H9 (cell line): ENCODE data around the gene ZNFX1. TPM values are rescaled to one million over a fixed set of nuclear protein-coding genes. Genes with fewer than 3 reads are reported as not detected.
A peak's percentile ranks its signal among the peaks of the same experiment; 100 is the strongest.

Experiments
- DNase-seq: peaks from one replicate; pipeline ENCODE4 v3.0.0-alpha.2; 2017
- H2AFZ ChIP-seq: one replicate; pipeline ENCODE4 v1.6.1; 2013; ENCODE audit warnings: mild to moderate bottlenecking, low read length, control low read depth, moderate library complexity
- H2AK5ac ChIP-seq: 2 replicates; pipeline ENCODE4 v1.6.1; 2013; ENCODE audit warnings: low read length, control low read depth, mixed read lengths; ENCODE audit not compliant: insufficient read length
- H2BK120ac ChIP-seq: one replicate; pipeline ENCODE4 v1.6.1; 2013; ENCODE audit warnings: low read depth, mild to moderate bottlenecking, low read length, control low read depth, inconsistent platforms; ENCODE audit not compliant: poor library complexity, severe bottlenecking
- H2BK12ac ChIP-seq: 2 replicates; pipeline ENCODE4 v1.6.1; 2013; ENCODE audit warnings: low read length, control low read depth, mixed read lengths, low read depth; ENCODE audit not compliant: insufficient read length
- H2BK15ac ChIP-seq: 2 replicates; pipeline ENCODE4 v1.6.1; 2013; ENCODE audit warnings: low read depth, low read length, control low read depth
- H2BK20ac ChIP-seq: one replicate; pipeline ENCODE4 v1.6.1; 2013; ENCODE audit warnings: low read depth, mild to moderate bottlenecking, low read length, control low read depth, inconsistent platforms; ENCODE audit not compliant: poor library complexity, severe bottlenecking
- H2BK5ac ChIP-seq: 2 replicates; pipeline ENCODE4 v1.6.1; 2013; ENCODE audit warnings: low read length, control low read depth, mixed read lengths; ENCODE audit not compliant: insufficient read length
- H3K14ac ChIP-seq: 2 replicates; pipeline ENCODE4 v1.6.1; 2013; ENCODE audit warnings: low read length, control low read depth; ENCODE audit not compliant: insufficient read depth
- H3K18ac ChIP-seq: 2 replicates; pipeline ENCODE4 v1.6.1; 2013; ENCODE audit warnings: low read depth, mild to moderate bottlenecking, mixed read lengths, low read length, control low read depth; ENCODE audit not compliant: insufficient read length
- H3K23ac ChIP-seq: 2 replicates; pipeline ENCODE4 v1.6.1; 2013; ENCODE audit warnings: low read length, control low read depth, mixed read lengths, low read depth; ENCODE audit not compliant: insufficient read length
- H3K23me2 ChIP-seq: 2 replicates; pipeline ENCODE4 v1.6.1; 2013; ENCODE audit warnings: low read depth, mild to moderate bottlenecking, mixed read lengths, low read length, control low read depth; ENCODE audit not compliant: insufficient read length, poor library complexity, severe bottlenecking
- H3K27ac ChIP-seq: 2 replicates; pipeline ENCODE4 v1.5.1; 2013; ENCODE audit warnings: low read length, control low read depth, mixed read lengths, low read depth; ENCODE audit not compliant: insufficient read length
- H3K27me3 ChIP-seq: 2 replicates; pipeline ENCODE4 v1.6.1; 2013; ENCODE audit warnings: low read length, control low read depth, inconsistent platforms; ENCODE audit not compliant: insufficient read depth
- H3K4ac ChIP-seq: 2 replicates; pipeline ENCODE4 v1.6.1; 2013; ENCODE audit warnings: low read depth, mild to moderate bottlenecking, control low read depth, inconsistent platforms, low read length, moderate library complexity
- H3K4me1 ChIP-seq: 2 replicates; pipeline ENCODE4 v1.6.1; 2013; ENCODE audit warnings: low read length, control low read depth, inconsistent platforms; ENCODE audit not compliant: insufficient read depth
- H3K4me2 ChIP-seq: 2 replicates; pipeline ENCODE4 v1.6.1; 2013; ENCODE audit warnings: low read length, control low read depth, mixed read lengths; ENCODE audit not compliant: insufficient read length, insufficient read depth
- H3K56ac ChIP-seq: 2 replicates; pipeline ENCODE4 v1.6.1; 2013; ENCODE audit warnings: low read depth, mild to moderate bottlenecking, mixed read lengths, low read length, control low read depth; ENCODE audit not compliant: insufficient read length
- H3K79me1 ChIP-seq: 2 replicates; pipeline ENCODE4 v1.6.1; 2013; ENCODE audit warnings: low read depth, mild to moderate bottlenecking, moderate library complexity, low read length, control low read depth, inconsistent platforms; ENCODE audit not compliant: insufficient read depth, poor library complexity, severe bottlenecking
- H3K79me2 ChIP-seq: 2 replicates; pipeline ENCODE4 v1.6.1; 2013; ENCODE audit warnings: low read length, control low read depth, inconsistent platforms; ENCODE audit not compliant: insufficient read depth
- H3K9ac ChIP-seq: 2 replicates; pipeline ENCODE4 v1.6.1; 2013; ENCODE audit warnings: low read length, control low read depth, mixed read lengths; ENCODE audit not compliant: insufficient read length; ENCODE audit errors: extremely low read depth
- H3K9me3 ChIP-seq: one replicate; pipeline ENCODE4 v1.6.1; 2013; ENCODE audit warnings: low read depth, low read length, inconsistent platforms; ENCODE audit not compliant: control insufficient read depth
- H3T11ph ChIP-seq: one replicate; pipeline ENCODE4 v1.6.1; 2013; ENCODE audit warnings: mild to moderate bottlenecking, low read length, control low read depth, inconsistent platforms
- H4K20me1 ChIP-seq: one replicate; pipeline ENCODE4 v1.6.1; 2013; ENCODE audit not compliant: control insufficient read depth, insufficient read length, insufficient read depth
- H4K5ac ChIP-seq: 2 replicates; pipeline ENCODE4 v1.6.1; 2013; ENCODE audit warnings: low read depth, mild to moderate bottlenecking, mixed read lengths, low read length, control low read depth; ENCODE audit not compliant: insufficient read length
- H4K8ac ChIP-seq: replicated peaks from 2 replicates; pipeline ENCODE4 v1.6.1; 2013; ENCODE audit warnings: low read length, control low read depth, mixed read lengths, low read depth; ENCODE audit not compliant: insufficient read length
- H4K91ac ChIP-seq: 2 replicates; pipeline ENCODE4 v1.6.1; 2013; ENCODE audit warnings: low read depth, mild to moderate bottlenecking, moderate library complexity, mixed read lengths, low read length, control low read depth; ENCODE audit not compliant: insufficient read length
- H3K27ac Mint-ChIP-seq, 3 experiments: 2 replicates in 2 of 3; 3 replicates in 1 of 3; pipeline ENCODE4 v1.8.0; 2020 to 2021; ENCODE audit warnings: mixed read lengths in 3 of 3, mild to moderate bottlenecking in 1 of 3, moderate library complexity in 1 of 3
- H3K27me3 Mint-ChIP-seq: 2 replicates; pipeline ENCODE4 v1.8.0; 2021; ENCODE audit warnings: low read depth, mild to moderate bottlenecking, moderate library complexity, mixed read lengths
- H3K36me3 Mint-ChIP-seq, 3 experiments: 2 replicates in 2 of 3; 3 replicates in 1 of 3; pipeline ENCODE4 v1.8.0; 2020 to 2021; ENCODE audit warnings: low read depth in 3 of 3, mixed read lengths in 3 of 3; ENCODE audit not compliant: insufficient read depth in 1 of 3
- H3K4me1 Mint-ChIP-seq, 2 experiments: 2 replicates each; pipeline ENCODE4 v1.8.0; 2020; ENCODE audit warnings: mixed read lengths in 2 of 2
- H3K4me3 Mint-ChIP-seq, 2 experiments: 2 replicates in 1 of 2; 3 replicates in 1 of 2; pipeline ENCODE4 v1.8.0; 2020 to 2021; ENCODE audit warnings: mild to moderate bottlenecking in 2 of 2, mixed read lengths in 2 of 2, moderate library complexity in 1 of 2
- H3K9me3 Mint-ChIP-seq, 2 experiments: 2 replicates in 1 of 2; 3 replicates in 1 of 2; pipeline ENCODE4 v1.8.0; 2020; ENCODE audit warnings: mild to moderate bottlenecking in 2 of 2, mixed read lengths in 2 of 2, moderate library complexity in 1 of 2
- CTCF ChIP-seq: fragments of 200-600 bp; sonication (generic); conservative IDR thresholded peaks from 3 replicates; pipeline ENCODE4 v1.8.0; 2021; ENCODE audit warnings: antibody characterized with exemption, mild to moderate bottlenecking
- WGBS: extraction: QIAGEN DNeasy Blood & Tissue Kit; methylation state at CpG from one replicate; pipeline ENCODE4 v1.1.7; 2013; ENCODE audit warnings: missing lambda C conversion rate, low lambda C conversion rate, mixed read lengths; ENCODE audit not compliant: insufficient read length; ENCODE audit errors: extremely low coverage; 5-methylcytosine and 5-hydroxymethylcytosine counted together
- total RNA-seq: library from RNA; stranded (reverse); gene quantifications from 2 replicates; pipeline ENCODE4 v1.2.1, GENCODE V29; 2021

The ZNFX1 gene
- total RNA-seq, 1 experiment from 2014 or later, result 13.3 TPM

GRCh38 chr20:49276961-49277785 lies 684 bp downstream of the ZNFX1 start:
- H3K79me2 ChIP-seq, result peaks cover 44% of the 10 kb centered on the region
- H4K5ac ChIP-seq, result no peak overlapping the region
- no peak for TF ChIP-seq CTCF
- H3K4ac ChIP-seq, result no peak overlapping the region
- no peak overlapping the region for H3K23ac ChIP-seq
- no peak overlapping the region for H2BK5ac ChIP-seq
- Mint-ChIP-seq H3K4me1 (peaks cover 27 to 33% of the 10 kb centered on the region in 2 experiments), H3K27me3 (peaks cover 18% of the 10 kb centered on the region), H3K36me3 (peaks cover 46 to 68% (median 65%) of the 10 kb centered on the region in 3 experiments), H3K27ac (peak overlapping the region in 2 of 3 experiments; percentile 72 to 77; a peak in 1 of 7 replicates), H3K4me3 (peak overlapping the region; percentile 99), H3K9me3 (peaks cover 24 to 34% of the 10 kb centered on the region in 2 experiments)
- H2AFZ ChIP-seq, result no peak overlapping the region
- no peak overlapping the region for H3K14ac ChIP-seq
- H3T11ph ChIP-seq, result no peak overlapping the region
- H2BK15ac ChIP-seq, result no peak overlapping the region
- H3K27me3 ChIP-seq, result no peaks in the 10 kb centered on the region
- H3K79me1 ChIP-seq, result no peaks in the 10 kb centered on the region
- no peak overlapping the region for H3K18ac ChIP-seq
- H2BK12ac ChIP-seq, result no peak overlapping the region
- no peak overlapping the region for H2BK120ac ChIP-seq
- H3K9me3 ChIP-seq, result no peaks in the 10 kb centered on the region
- no peak overlapping the region for H4K8ac ChIP-seq
- H2AK5ac ChIP-seq, result no peak overlapping the region
- no peaks in the 10 kb centered on the region for H3K4me1 ChIP-seq
- DNase-seq, result no peak
- H3K4me2 ChIP-seq, result peak overlapping the region; percentile 80
- no CpG with 5 or more reads among the region's 31 CpGs for WGBS
- H4K91ac ChIP-seq, result no peak overlapping the region
- no peak overlapping the region for H2BK20ac ChIP-seq
- H3K27ac ChIP-seq, result no peak overlapping the region
- peaks cover 30% of the 10 kb centered on the region for H3K23me2 ChIP-seq
- no peaks in the 10 kb centered on the region for H4K20me1 ChIP-seq
- H3K9ac ChIP-seq, result peak overlapping the region; percentile 66
- H3K56ac ChIP-seq, result no peak overlapping the region
